Measurements from ENCODE around the gene PLK1. TPM values are rescaled to one million over a fixed set of nuclear protein-coding genes. Genes with fewer than 3 reads are reported as not detected.

The PLK1 gene
- total and polyA plus RNA-seq, 2 of the 13 experiments (the other 11 are each of a cell fraction or from before 2014, with no cell fraction given): 71.5 to 76.3 TPM

DNA sequence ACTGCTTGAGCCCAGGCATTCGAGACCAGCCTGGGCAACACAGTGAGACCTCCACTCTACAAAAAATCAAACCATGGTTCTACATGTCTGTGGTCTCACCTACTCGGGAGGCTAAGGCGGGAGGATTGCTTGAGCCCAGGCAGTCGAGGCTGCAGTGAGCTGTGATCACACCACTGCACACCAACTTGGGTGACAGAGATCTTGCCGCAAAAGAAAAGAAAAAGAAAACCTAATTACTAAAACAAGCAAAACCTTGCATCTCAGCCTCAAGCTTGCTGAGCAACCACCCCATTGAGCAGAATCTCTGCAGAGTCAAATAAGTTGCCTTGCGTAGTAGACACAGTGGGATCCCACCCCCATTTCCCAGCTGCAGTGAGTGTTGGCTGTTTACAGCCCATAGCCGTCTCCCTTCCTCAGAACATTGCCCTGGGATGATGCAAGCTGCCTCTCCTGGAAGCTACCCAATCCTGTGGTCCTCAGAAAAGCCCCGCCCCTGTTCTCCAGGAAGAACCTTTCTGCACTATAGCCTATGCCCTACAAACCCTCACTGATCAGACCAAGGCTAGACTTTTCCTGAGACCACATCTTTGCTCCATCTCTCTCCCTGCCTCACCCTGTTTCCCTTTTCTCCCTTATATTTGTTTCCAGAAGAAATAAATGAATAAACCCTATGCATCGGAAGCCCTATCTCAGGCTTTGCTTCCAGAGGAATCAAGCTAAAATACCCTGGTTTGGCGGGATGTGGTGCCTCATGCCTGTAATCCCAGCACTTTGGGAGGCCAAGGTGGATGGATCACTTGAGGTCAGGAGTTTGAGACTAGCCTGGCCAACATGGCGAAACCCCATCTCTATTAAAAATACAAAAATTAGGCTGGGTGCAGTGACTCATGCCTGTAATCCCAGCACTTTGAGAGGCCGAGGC is 51.1 kb downstream of the PLK1 start (continued):
- TF ChIP-seq ZNF839 (CRISPR knock-in tag; IDR thresholded peaks at IDR 0.05; ENCODE audit: borderline replicate concordance) (no peak), ZNF3 (CRISPR knock-in tag; IDR thresholded peaks at IDR 0.05) (no peak), ATF1 (CRISPR knock-in tag; IDR thresholded peaks at IDR 0.05) (no peak), CEBPG (CRISPR knock-in tag; IDR thresholded peaks at IDR 0.05) (peak; percentile 92), MTA1 (CRISPR knock-in tag; IDR thresholded peaks at IDR 0.05; ENCODE audit: borderline replicate concordance) (no peak), ZNF225 (CRISPR knock-in tag; IDR thresholded peaks at IDR 0.05) (peak; percentile 74; the same call in 1 of the 2 replicates), BCL6 (CRISPR knock-in tag; IDR thresholded peaks at IDR 0.05) (0 out of 2 replicates have a peak, but pooled peaks have one; percentile 41), RNF2 (conservative IDR thresholded peaks at IDR 0.05; ENCODE audit: low read depth) (no peak), RFXAP (CRISPR knock-in tag; IDR thresholded peaks at IDR 0.05; ENCODE audit: borderline replicate concordance) (no peak), ZNF331 (CRISPR knock-in tag; IDR thresholded peaks at IDR 0.05) (no peak; the same call in 1 of the 2 replicates), ZNF772 (CRISPR knock-in tag; IDR thresholded peaks at IDR 0.05) (no peak), NFKBIZ (CRISPR knock-in tag; IDR thresholded peaks at IDR 0.05) (no peak), ZNF17 (CRISPR knock-in tag; IDR thresholded peaks at IDR 0.05) (no peak), EHMT2 (IDR thresholded peaks at IDR 0.05; ENCODE audit: borderline replicate concordance, low read depth, low read length) (no peak), ELF1 (CRISPR knock-in tag; IDR thresholded peaks at IDR 0.05) (no peak), ZNF572 (CRISPR knock-in tag; IDR thresholded peaks at IDR 0.05) (no peak), MLLT10 (CRISPR knock-in tag; IDR thresholded peaks at IDR 0.05) (no peak), RARG (CRISPR knock-in tag; IDR thresholded peaks at IDR 0.05; ENCODE audit: low read depth) (no peak)
- TF ChIP-seq, protein P1, sequence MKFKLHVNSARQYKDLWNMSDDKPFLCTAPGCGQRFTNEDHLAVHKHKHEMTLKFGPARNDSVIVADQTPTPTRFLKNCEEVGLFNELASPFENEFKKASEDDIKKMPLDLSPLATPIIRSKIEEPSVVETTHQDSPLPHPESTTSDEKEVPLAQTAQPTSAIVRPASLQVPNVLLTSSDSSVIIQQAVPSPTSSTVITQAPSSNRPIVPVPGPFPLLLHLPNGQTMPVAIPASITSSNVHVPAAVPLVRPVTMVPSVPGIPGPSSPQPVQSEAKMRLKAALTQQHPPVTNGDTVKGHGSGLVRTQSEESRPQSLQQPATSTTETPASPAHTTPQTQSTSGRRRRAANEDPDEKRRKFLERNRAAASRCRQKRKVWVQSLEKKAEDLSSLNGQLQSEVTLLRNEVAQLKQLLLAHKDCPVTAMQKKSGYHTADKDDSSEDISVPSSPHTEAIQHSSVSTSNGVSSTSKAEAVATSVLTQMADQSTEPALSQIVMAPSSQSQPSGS (CRISPR knock-in tag; IDR thresholded peaks at IDR 0.05): peak; percentile 53; the same call in 1 of the 2 replicates
- TF ChIP-seq, protein P2, sequence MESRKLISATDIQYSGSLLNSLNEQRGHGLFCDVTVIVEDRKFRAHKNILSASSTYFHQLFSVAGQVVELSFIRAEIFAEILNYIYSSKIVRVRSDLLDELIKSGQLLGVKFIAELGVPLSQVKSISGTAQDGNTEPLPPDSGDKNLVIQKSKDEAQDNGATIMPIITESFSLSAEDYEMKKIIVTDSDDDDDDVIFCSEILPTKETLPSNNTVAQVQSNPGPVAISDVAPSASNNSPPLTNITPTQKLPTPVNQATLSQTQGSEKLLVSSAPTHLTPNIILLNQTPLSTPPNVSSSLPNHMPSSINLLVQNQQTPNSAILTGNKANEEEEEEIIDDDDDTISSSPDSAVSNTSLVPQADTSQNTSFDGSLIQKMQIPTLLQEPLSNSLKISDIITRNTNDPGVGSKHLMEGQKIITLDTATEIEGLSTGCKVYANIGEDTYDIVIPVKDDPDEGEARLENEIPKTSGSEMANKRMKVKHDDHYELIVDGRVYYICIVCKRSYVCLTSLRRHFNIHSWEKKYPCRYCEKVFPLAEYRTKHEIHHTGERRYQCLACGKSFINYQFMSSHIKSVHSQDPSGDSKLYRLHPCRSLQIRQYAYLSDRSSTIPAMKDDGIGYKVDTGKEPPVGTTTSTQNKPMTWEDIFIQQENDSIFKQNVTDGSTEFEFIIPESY (CRISPR knock-in tag; IDR thresholded peaks at IDR 0.05): no peak
- TF ChIP-seq, protein P3, sequence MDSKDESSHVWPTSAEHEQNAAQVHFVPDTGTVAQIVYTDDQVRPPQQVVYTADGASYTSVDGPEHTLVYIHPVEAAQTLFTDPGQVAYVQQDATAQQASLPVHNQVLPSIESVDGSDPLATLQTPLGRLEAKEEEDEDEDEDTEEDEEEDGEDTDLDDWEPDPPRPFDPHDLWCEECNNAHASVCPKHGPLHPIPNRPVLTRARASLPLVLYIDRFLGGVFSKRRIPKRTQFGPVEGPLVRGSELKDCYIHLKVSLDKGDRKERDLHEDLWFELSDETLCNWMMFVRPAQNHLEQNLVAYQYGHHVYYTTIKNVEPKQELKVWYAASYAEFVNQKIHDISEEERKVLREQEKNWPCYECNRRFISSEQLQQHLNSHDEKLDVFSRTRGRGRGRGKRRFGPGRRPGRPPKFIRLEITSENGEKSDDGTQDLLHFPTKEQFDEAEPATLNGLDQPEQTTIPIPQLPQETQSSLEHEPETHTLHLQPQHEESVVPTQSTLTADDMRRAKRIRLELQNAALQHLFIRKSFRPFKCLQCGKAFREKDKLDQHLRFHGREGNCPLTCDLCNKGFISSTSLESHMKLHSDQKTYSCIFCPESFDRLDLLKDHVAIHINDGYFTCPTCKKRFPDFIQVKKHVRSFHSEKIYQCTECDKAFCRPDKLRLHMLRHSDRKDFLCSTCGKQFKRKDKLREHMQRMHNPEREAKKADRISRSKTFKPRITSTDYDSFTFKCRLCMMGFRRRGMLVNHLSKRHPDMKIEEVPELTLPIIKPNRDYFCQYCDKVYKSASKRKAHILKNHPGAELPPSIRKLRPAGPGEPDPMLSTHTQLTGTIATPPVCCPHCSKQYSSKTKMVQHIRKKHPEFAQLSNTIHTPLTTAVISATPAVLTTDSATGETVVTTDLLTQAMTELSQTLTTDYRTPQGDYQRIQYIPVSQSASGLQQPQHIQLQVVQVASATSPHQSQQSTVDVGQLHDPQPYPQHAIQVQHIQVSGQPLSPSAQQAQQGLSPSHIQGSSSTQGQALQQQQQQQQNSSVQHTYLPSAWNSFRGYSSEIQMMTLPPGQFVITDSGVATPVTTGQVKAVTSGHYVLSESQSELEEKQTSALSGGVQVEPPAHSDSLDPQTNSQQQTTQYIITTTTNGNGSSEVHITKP (CRISPR knock-in tag; IDR thresholded peaks at IDR 0.05; ENCODE audit: low read depth): peak; percentile 91
- TF ChIP-seq, protein P4, sequence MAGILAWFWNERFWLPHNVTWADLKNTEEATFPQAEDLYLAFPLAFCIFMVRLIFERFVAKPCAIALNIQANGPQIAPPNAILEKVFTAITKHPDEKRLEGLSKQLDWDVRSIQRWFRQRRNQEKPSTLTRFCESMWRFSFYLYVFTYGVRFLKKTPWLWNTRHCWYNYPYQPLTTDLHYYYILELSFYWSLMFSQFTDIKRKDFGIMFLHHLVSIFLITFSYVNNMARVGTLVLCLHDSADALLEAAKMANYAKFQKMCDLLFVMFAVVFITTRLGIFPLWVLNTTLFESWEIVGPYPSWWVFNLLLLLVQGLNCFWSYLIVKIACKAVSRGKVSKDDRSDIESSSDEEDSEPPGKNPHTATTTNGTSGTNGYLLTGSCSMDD (CRISPR knock-in tag; IDR thresholded peaks at IDR 0.05): no peak

Data from HepG2 (cell line).